ENCODE measurements around the gene AMPD2. TPM values are rescaled to one million over a fixed set of nuclear protein-coding genes. Genes with fewer than 3 reads are reported as not detected.

The AMPD2 gene
- total and polyA plus RNA-seq, 9 of the 15 experiments (the other 6 are each of a cell fraction or from before 2014, with no cell fraction given) = 2.0 to 77.7 (median 28.2) TPM

DNA sequence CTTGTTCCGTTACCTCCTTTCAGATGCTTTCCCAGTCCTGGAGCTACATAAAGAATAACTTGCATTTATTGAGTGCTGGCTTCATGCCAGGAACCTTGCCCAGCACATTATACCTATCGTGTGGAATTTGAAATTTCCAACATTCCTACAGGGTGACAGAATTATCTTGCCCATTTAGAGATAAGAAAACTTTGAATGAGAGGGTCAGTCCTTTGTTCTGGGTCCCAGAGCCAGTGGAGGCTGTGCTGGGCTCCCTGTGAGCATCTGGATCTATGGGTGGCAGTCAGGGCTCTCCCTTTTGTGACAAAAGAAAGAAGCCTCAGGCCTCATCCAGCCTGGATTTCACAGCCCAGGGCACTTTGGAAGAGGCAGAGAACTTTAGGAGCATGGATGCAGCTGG, 39.5 kb downstream of the AMPD2 start:
- Histone ChIP-seq H4K20me1 (replicated peaks; ENCODE audit: control insufficient read depth, insufficient read depth, low read length) (no peaks in the 10 kb centered on the region), H3K36me3 (ENCODE audit: control insufficient read depth, insufficient read depth, low read length) (peaks cover 14% of the 10 kb centered on the region; the same call in 2 of the 3 replicates), H3K4me2 (ENCODE audit: insufficient read depth, low read length) (no peak overlapping the region), H3K4me3 (no peak overlapping the region), H3K27ac (ENCODE audit: extremely low read depth, low read depth, low read length) (no peak overlapping the region), H3K9me3 (replicated peaks; ENCODE audit: control insufficient read depth, insufficient read depth, low read depth, low read length) (no peaks in the 10 kb centered on the region), H3K9me1 (ENCODE audit: control insufficient read depth, insufficient read depth, low read length) (no peaks in the 10 kb centered on the region), H3K79me2 (ENCODE audit: control insufficient read depth, insufficient read depth, low read length) (0 out of 3 replicates have a peak, but pooled peaks cover 2% of the 10 kb centered on the region), H3K9ac (ENCODE audit: insufficient read depth in 1 of 2, low read depth in 2 of 2, low read length in 2 of 2) (no peak overlapping the region), H3K27me3 (ENCODE audit: control insufficient read depth in 2 of 2, insufficient read depth in 2 of 2, low read length in 2 of 2) (no peaks in the 10 kb centered on the region), H3K4me1 (replicated peaks in 1 of 2; ENCODE audit: control insufficient read depth in 2 of 2, insufficient read depth in 2 of 2, low read length in 2 of 2) (peaks cover 0 to 24% of the 10 kb centered on the region in 2 experiments; a peak in 4 of 5 replicates), H2AFZ (ENCODE audit: low read depth, low read length) (no peak overlapping the region)
- CTCF ChIA-PET (ENCODE audit: low intra/inter-chr PET ratio) = no interaction called here
- TF ChIP-seq KLF1 (tag; IDR thresholded peaks at IDR 0.05) (no peak), NFIC (IDR thresholded peaks at IDR 0.05) (peak; percentile 87)
- no TSS peak for BruUV-seq (replicated peaks)
- FAIRE-seq = no peak
- no peak for DNase-seq (ENCODE audit: extremely low read depth in 1 of 4, low spot score in 3 of 4)
- intact Hi-C loops (cut with micrococcal nuclease) (no loop called here), in situ Hi-C loops (cut with MboI) (no loop called here)
- ATAC-seq = no peak
- POLR2A ChIA-PET = interaction anchor here (0.9 to 1.6 kb wide), 3 partner anchors 9 to 18 kb away, joined by 3 to 4 read pairs (median 3); partner anchors contain the start of gene GSTM2
- 85% methylated on average over 2 of the region's 2 CpGs for WGBS (ENCODE audit: insufficient coverage, low coverage, missing lambda C conversion rate)

DNA sequence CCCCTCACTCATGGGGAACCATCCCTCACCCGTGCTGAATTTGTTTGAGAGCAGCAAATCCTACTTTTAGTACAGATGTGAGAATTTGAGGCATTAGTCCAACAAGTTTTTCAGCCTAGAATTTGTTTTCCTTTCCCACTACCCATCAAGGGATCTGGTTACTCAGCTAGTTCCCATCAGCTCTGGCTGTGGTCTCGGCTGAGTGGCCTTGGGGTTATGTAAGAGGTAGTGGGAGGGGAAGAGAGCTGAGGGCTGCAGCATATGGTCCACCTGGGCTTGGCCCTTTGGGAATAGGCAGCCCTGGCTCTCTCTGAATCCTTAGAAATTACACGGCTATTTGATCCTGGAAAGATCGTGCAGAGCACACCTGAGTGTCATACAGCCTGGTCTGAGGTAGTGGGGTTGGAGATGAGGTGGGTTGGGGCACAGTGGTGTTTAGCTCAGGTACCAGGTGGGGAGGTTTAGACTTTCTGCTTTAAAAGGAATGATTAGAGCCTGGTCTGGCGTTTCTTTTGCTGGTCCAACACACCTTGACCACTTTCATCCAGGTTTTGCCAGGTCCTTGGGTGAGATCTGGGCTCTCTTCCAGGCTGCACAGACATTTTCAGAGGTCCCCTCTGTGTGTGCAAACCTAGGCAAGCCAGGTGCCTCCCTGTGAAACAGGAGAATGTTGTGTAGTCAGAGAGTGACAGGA, 40.5 kb downstream of the AMPD2 start:
- Histone ChIP-seq H3K9me3 (replicated peaks; ENCODE audit: control insufficient read depth, insufficient read depth, low read depth, low read length) (no peaks in the 10 kb centered on the region), H3K4me3 (no peak overlapping the region), H3K4me1 (replicated peaks in 1 of 2; ENCODE audit: control insufficient read depth in 2 of 2, insufficient read depth in 2 of 2, low read length in 2 of 2) (peaks cover 0 to 22% of the 10 kb centered on the region in 2 experiments; a peak in 4 of 5 replicates), H3K9me1 (ENCODE audit: control insufficient read depth, insufficient read depth, low read length) (no peaks in the 10 kb centered on the region), H4K20me1 (replicated peaks; ENCODE audit: control insufficient read depth, insufficient read depth, low read length) (no peaks in the 10 kb centered on the region), H3K9ac (ENCODE audit: insufficient read depth in 1 of 2, low read depth in 2 of 2, low read length in 2 of 2) (no peak overlapping the region; a peak in 1 of 4 replicates), H3K4me2 (ENCODE audit: insufficient read depth, low read length) (no peak overlapping the region), H3K27ac (ENCODE audit: extremely low read depth, low read depth, low read length) (no peak overlapping the region), H2AFZ (ENCODE audit: low read depth, low read length) (no peak overlapping the region), H3K79me2 (ENCODE audit: control insufficient read depth, insufficient read depth, low read length) (0 out of 3 replicates have a peak, but pooled peaks cover 2% of the 10 kb centered on the region), H3K27me3 (ENCODE audit: control insufficient read depth in 2 of 2, insufficient read depth in 2 of 2, low read length in 2 of 2) (no peaks in the 10 kb centered on the region), H3K36me3 (ENCODE audit: control insufficient read depth, insufficient read depth, low read length) (peaks cover 14% of the 10 kb centered on the region; the same call in 2 of the 3 replicates)
- no peak for DNase-seq (ENCODE audit: extremely low read depth in 1 of 4, low spot score in 3 of 4)
- FAIRE-seq = no peak
- WGBS (ENCODE audit: insufficient coverage, low coverage, missing lambda C conversion rate) = 43% methylated on average over 5 of the region's 5 CpGs
- in situ Hi-C loops (cut with MboI) = no loop called here
- intact Hi-C loops (cut with micrococcal nuclease) = no loop called here
- no peak for ATAC-seq
- no TSS peak for BruUV-seq (replicated peaks)
- CTCF ChIA-PET (ENCODE audit: low intra/inter-chr PET ratio) = no interaction called here
- POLR2A ChIA-PET = interaction anchor here (0.5 kb wide), 1 partner anchor 375 kb away, joined by 3 read pairs; no protein-coding TSS in a partner anchor
- TF ChIP-seq RBM25 (IDR thresholded peaks at IDR 0.05; ENCODE audit: low read depth, low read length, severe bottlenecking) (no peak), IRF2 (CRISPR knock-in tag; IDR thresholded peaks at IDR 0.05) (no peak), GTF2F1 (IDR thresholded peaks at IDR 0.05; ENCODE audit: low read depth, low read length) (no peak), NFIC (IDR thresholded peaks at IDR 0.05) (no peak), ZNF589 (CRISPR knock-in tag; IDR thresholded peaks at IDR 0.05; ENCODE audit: low read depth) (no peak), UBTF (IDR thresholded peaks at IDR 0.05; ENCODE audit: borderline replicate concordance in 1 of 2, low read depth in 2 of 2, low read length in 2 of 2) (no peak)
